GM13977 (cell line): ENCODE results near the gene TRIM46.

ENCODE experiments used
- DNase-seq: peaks from one replicate; pipeline ENCODE4 v3.0.0; 2012; ENCODE audit warnings: low spot score
- in situ Hi-C: fragments of 300-500 bp; cut with MboI; formaldehyde crosslinking; loops from one replicate; pipeline ENCODE4 v1.12.0; 2022; ENCODE audit warnings: low sequenced_read_pairs, low pct_unique_long_range_greater_than_20kb, mixed read lengths, inconsistent platforms; ENCODE audit not compliant: unreplicated experiment
- TF ChIP-seq, protein P1 (sequence below): IDR thresholded peaks from 2 replicates; pipeline ENCODE4 v1.5.1; 2012; ENCODE audit warnings: mild to moderate bottlenecking, control low read depth; ENCODE audit not compliant: insufficient read depth; ENCODE audit errors: extremely low read depth, missing control alignments

The TRIM46 gene

DNA sequence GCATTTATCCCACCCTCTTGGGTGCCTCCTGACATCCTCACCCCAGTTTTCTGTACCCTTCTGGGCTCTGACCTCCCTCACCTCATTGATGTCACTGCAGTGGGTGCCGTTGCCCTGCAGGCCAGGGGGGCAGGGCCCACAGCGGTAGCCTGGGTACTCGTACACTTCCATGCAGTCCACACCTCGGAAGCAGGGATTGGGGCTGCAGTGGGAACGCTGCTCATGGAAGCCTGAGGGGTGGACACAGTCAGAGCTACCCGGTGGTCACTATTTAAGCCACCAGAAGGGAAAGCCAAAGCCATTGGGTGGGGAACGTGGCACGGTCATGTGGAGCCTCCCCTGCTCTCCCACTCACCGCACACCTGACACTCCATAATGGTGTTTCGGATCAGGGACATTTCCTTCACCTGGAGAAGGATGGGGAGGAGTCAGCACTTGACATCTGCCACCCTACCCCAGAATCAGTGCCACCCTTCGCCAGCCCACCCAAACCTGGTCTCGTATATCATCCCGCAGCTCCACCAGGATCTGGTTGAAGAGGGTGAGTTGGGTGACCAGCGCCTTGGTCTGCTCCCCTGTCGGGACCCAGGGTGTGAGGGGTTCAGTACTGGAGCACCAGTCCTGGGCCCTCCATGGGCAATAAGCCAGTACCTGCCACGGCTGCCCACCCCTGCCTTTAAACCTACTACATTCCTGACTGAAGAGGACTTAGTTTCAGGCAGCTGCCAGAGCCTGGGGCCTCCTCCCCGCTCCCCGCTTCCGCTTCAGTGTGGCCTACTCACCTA lies 29.3 kb downstream of the TRIM46 start:
- TF ChIP-seq, protein P1, sequence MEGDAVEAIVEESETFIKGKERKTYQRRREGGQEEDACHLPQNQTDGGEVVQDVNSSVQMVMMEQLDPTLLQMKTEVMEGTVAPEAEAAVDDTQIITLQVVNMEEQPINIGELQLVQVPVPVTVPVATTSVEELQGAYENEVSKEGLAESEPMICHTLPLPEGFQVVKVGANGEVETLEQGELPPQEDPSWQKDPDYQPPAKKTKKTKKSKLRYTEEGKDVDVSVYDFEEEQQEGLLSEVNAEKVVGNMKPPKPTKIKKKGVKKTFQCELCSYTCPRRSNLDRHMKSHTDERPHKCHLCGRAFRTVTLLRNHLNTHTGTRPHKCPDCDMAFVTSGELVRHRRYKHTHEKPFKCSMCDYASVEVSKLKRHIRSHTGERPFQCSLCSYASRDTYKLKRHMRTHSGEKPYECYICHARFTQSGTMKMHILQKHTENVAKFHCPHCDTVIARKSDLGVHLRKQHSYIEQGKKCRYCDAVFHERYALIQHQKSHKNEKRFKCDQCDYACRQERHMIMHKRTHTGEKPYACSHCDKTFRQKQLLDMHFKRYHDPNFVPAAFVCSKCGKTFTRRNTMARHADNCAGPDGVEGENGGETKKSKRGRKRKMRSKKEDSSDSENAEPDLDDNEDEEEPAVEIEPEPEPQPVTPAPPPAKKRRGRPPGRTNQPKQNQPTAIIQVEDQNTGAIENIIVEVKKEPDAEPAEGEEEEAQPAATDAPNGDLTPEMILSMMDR: no peak
- in situ Hi-C loops: no loop called here

DNA sequence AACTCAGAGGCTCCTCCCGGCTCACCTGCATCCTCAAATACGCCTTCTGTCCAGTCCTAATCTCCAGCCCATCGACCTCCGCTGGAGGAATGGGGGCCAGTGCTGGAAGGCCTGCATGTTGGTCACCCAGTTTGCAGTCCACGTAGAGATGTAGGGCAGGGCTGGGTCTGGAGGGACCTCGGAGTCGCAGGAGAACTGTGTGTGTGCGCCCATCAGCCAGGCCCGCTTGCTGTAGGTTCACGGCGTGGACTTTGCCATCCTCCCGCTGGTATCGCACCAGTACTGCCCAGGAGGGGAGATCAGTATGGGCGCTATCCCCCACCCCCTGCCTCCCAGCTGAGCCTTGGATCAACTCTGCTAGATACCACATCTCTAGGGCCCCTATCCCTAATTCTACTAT lies 31.4 kb downstream of the TRIM46 start:
- in situ Hi-C loops: no loop called here

More for the DNA sequence above, 29.3 kb downstream of the TRIM46 start:
- DNase-seq: no peak

DNA sequence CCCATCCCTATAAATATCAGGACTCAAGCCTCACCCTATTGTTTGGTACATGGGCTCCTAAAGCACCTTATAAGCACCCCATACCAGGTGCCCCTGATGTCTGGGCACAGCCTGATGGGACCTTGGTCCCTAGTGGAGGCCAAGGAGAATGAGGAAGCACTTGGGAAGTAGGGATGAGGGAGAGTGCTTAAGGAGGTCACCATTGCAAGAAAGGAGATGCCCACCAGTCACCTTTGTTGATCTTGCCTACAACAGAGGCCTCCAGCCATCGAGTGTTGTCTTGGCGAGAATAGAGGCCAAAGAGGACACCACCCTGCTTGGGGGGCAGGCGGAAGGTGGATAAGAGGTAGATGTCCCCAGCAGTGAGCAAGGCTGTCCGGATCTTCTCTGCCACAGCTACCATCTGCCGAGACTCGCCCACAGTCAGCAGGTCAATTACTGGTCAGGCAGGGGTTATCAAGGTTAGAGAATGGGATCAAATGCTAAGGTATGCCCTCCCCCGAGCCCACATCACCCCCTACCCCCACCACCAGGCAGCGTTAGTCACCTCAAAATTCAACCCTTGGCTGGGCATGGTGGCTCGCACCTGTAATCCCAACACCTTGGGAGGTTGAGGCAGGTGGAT lies 32.4 kb downstream of the TRIM46 start:
- DNase-seq: no peak
- TF ChIP-seq, protein P1: no peak
- in situ Hi-C loops: no loop called here

More for the DNA sequence above, 31.4 kb downstream of the TRIM46 start:
- TF ChIP-seq, protein P1: no peak
- no peak for DNase-seq

DNA sequence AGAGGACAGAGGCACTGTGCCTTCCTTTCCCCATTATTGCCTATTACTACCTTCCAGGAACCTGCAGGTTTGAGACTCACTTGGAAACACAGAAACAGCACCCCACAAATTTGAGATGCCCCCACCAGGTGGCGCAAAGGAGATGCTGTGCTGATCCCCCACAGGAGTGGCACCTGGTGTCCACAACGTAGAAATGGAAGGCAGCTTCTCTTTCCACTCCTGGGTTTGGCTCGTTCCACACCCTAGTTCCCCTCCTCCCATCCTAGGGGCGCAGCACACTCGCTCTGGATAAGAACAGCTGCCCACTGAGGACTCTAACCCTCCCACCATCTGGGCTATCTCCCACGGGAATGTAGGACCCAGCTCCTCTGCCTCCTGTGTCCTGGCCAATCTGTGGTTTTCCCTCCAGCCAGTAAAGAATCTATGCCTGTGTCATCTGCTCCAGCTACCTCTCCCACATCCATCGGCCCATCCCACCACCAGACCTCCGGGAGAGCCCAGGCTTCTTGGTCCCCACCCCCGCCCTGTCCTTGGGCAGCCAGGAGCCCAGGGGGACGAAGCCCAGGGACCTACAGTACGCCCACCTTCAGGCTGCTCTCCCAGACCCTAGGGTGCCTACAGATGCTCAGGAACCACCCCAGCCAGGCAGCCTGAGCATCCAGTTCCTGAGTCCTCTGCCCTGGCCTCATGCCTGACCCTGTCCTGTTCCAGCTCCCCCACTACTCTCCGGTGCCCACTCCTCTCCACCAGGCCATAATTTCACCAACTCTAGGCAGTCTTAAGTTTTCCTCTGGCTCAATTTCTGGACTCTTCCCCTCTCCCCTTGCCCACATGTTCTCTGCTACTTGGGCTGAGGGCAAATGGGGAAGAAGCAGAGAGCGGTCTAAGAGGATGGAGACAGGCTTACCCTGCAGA lies 33.5 kb downstream of the TRIM46 start:
- in situ Hi-C loops: no loop called here
- TF ChIP-seq, protein P1: peak; percentile 88
- DNase-seq: peak; percentile 85

DNA sequence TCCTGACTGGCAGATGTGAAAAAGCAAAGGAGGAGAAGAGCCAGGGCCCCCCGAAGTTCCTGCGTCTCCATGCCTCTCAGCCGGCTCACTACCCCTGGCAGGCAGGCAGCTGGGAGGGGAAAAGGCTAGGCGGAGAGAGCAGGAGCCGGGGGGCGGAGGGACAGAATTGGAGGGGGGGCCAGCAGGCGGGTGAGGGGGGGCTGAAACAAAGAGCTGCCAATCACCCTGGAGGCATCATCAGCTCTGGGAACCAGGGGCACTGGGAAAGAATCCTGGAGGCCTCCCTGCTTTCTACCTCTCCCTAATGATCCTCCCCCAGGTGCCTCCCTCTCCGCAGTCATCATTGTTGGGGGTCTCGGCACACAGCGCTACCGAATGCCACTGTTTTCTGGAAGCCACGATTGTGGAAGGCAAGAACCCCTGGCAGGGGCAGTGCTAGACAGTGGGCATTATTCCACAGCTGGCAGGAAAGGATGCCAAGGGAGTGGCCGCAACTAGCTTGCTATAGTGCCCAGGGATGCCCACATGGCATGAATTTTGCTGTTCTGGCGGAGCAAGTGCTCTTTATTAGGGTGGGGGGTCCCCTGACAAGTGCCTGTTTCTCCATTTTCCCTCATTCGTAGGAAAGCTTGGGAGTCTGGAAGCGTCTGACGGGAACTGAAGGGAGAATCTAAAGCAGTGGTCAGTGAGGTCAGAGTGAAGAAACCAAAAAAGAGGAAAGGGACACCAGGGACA lies 34.3 kb downstream of the TRIM46 start, which contains the start of gene THBS3:
Gene THBS3, minus strand, starts transcription at position 92 of the 735 bp plus-strand sequence. Its CDS starts 21 bp downstream, at position 71.
- in situ Hi-C loops: no loop called here
- DNase-seq: no peak
- TF ChIP-seq, protein P1: no peak
